Thoracic aorta (tissue), 2 donors: ENCODE data around the gene LRP3. TPM values are rescaled to one million over a fixed set of nuclear protein-coding genes. Genes with fewer than 3 reads are reported as not detected.

Experiments
- ATAC-seq: fragments of 150-250 bp; one replicate; pipeline ENCODE4 v1.8.0; 2017; ENCODE audit warnings: low read depth; ENCODE audit not compliant: insufficient number of reproducible peaks, low FRiP score
- DNase-seq: peaks from one replicate; pipeline ENCODE4 v3.0.0-alpha.2; 2020; ENCODE audit warnings: low spot score
- H3K27ac ChIP-seq, 2 donors: fragments of 200-600 bp; sonication (generic); 1 replicate in 1 of 2; 2 replicates in 1 of 2; pipeline ENCODE4 v1.5.1; 2016; ENCODE audit warnings: mild to moderate bottlenecking in 2 of 2, moderate library complexity in 2 of 2
- H3K27me3 ChIP-seq: fragments of 200-600 bp; sonication (generic); replicated peaks from 2 replicates; pipeline ENCODE4 v1.6.0; 2016; ENCODE audit warnings: mild to moderate bottlenecking; ENCODE audit not compliant: insufficient read depth
- H3K36me3 ChIP-seq: fragments of 200-600 bp; sonication (generic); one replicate; pipeline ENCODE4 v1.5.1; 2016
- H3K4me1 ChIP-seq, 2 donors: fragments of 200-600 bp; sonication (generic); 1 replicate in 1 of 2; 2 replicates in 1 of 2; pipeline versions ENCODE4 v1.5.1 to v1.6.0; 2016; ENCODE audit warnings: low read depth in 2 of 2, mild to moderate bottlenecking in 1 of 2; ENCODE audit not compliant: control insufficient read depth in 1 of 2
- H3K4me3 ChIP-seq: fragments of 200-600 bp; sonication (generic); 2 replicates; pipeline ENCODE4 v1.5.1; 2016; ENCODE audit warnings: mild to moderate bottlenecking
- H3K9me3 ChIP-seq: fragments of 200-600 bp; sonication (generic); 2 replicates; pipeline ENCODE4 v1.5.1; 2016
- CTCF ChIP-seq: fragments of 200-600 bp; sonication (generic); IDR thresholded peaks from one replicate; pipeline ENCODE4 v1.5.1; 2019; ENCODE audit warnings: antibody characterized with exemption
- total RNA-seq, 2 donors: library from RNA; depleted of rRNA; stranded (reverse); fragments of >200 nt; gene quantifications; one replicate each; pipeline versions ENCODE4 v1.1.0 to v1.2.3, GENCODE V29; 2016

LRP3 gene
- total RNA-seq, 2 donors from 2014 or later: 32.2 to 50.9 TPM

- Histone ChIP-seq H3K27me3 (no peaks in the 10 kb centered on the region), H3K4me3 (no peak overlapping the region), H3K36me3 (no peaks in the 10 kb centered on the region), H3K27ac (no peak overlapping the region), H3K9me3 (no peaks in the 10 kb centered on the region), H3K4me1 (no peaks in the 10 kb centered on the region)
- no peak for TF ChIP-seq CTCF
- DNase-seq: no peak
- no peak for ATAC-seq
These were observed 39.1 kb downstream of the LRP3 start for GRCh38 chr19:33233056-33233873.

- Histone ChIP-seq H3K27ac (no peak overlapping the region), H3K4me1 (no peaks in the 10 kb centered on the region), H3K27me3 (no peaks in the 10 kb centered on the region), H3K4me3 (no peak overlapping the region), H3K36me3 (no peaks in the 10 kb centered on the region), H3K9me3 (no peaks in the 10 kb centered on the region)
- no peak for ATAC-seq
- TF ChIP-seq CTCF: no peak
- DNase-seq: no peak
These were observed 40.0 kb downstream of the LRP3 start for GRCh38 chr19:33234092-33234491.

GRCh38 chr19:33234736-33235135 is 40.6 kb downstream of the LRP3 start:
- TF ChIP-seq CTCF: no peak
- Histone ChIP-seq H3K27me3 (no peaks in the 10 kb centered on the region), H3K4me1 (no peaks in the 10 kb centered on the region), H3K36me3 (no peaks in the 10 kb centered on the region), H3K4me3 (no peak overlapping the region), H3K27ac (no peak overlapping the region), H3K9me3 (no peaks in the 10 kb centered on the region)
- ATAC-seq (no peak), DNase-seq (no peak)

GRCh38 chr19:33235269-33235995 is 41.3 kb downstream of the LRP3 start:
- peak; percentile 43 for DNase-seq
- ATAC-seq: no peak
- H3K4me3 ChIP-seq: no peak overlapping the region
- TF ChIP-seq CTCF: peak; percentile 85
- H3K36me3 ChIP-seq: no peaks in the 10 kb centered on the region
- no peaks in the 10 kb centered on the region for H3K9me3 ChIP-seq
- H3K27ac ChIP-seq: no peak overlapping the region
- H3K4me1 ChIP-seq: no peaks in the 10 kb centered on the region
- no peaks in the 10 kb centered on the region for H3K27me3 ChIP-seq

GRCh38 chr19:33235996-33236350 is 41.8 kb downstream of the LRP3 start:
- TF ChIP-seq CTCF: no peak
- Histone ChIP-seq H3K27me3 (no peaks in the 10 kb centered on the region), H3K27ac (no peak overlapping the region), H3K4me1 (no peaks in the 10 kb centered on the region), H3K4me3 (no peak overlapping the region), H3K9me3 (no peaks in the 10 kb centered on the region), H3K36me3 (no peaks in the 10 kb centered on the region)
- ATAC-seq (no peak), DNase-seq (no peak)
